CD4-positive, alpha-beta T cell treated with Interleukin-10 for 1 hour (primary cell): ENCODE measurements around the gene ZNF652.
A peak's percentile ranks its signal among the peaks of the same experiment; 100 is the strongest.
"Not testable (repeated sequence)": the region's sequence is repeated elsewhere in the genome, so short reads cannot be mapped to it uniquely, and the experiment has no call there.

ENCODE experiments used
- DNase-seq: peaks from one replicate; pipeline ENCODE4 v3.0.0-alpha.2; 2020

The ZNF652 gene

DNA sequence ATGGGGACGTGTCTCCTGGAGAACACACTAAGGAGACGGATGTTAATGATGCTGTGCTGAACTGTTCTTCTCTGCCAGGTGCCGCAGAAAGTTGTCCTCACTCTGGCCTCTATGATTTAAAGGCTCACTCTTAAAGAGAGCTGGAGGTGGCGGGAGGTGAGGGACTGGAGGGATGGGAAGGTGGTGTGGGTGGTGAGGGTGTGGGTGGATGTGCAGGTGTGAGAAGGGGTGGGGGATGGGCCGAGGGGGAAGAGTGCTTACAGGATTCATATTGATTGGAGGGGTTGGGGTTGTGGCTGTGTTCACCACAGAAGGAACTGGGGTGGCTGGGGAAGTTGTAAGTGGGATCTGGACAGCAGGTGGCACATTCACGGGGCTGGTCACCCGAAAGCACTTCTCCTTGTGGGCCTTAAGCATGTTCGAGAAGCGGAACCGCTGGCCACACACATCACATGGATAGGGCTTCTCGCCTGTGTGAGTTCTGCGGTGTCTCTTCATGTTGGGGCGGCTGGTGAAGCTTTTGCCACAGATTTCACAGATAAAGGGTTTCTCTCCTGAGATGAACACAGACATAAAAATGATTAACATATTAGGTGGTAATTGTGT, 63.6 kb downstream of the ZNF652 start:
- no peak for DNase-seq

DNA sequence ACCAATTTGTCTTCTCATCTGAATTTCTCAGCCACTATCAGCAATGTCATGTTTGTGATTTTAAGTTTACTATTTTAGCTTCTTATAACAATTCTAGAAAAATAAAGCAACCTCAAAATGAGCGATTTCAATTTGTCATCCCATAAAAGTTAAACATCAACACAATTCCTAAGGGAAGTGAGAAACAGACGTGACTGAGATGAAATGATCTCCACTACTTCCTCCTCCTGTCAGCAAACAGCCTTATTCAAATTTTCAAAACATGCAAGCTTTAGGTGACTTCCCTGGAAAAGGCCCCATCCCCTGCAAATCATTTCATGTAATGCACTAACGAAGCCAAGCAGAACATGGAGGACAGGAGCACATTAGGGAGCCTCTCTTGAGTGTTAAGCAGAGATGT, 64.9 kb downstream of the ZNF652 start:
- DNase-seq = no peak

DNA sequence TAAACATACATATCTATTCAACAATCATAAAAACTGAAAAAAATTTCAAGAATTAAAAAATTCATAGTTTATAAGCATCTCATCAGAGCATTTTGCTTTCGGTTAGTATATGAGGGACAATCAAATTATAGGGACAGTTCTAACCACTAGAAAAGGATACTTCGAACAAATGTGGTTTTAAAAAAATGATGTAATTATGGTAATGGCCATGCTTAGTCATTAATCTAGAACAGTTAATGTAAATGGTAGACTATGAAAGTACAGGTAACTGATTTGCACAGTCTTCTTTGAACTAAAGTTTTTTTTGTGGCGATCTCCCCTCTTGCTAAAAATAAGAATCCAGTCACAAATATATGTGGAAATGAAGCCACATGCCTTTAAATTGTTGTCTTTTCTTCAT, 67.9 kb downstream of the ZNF652 start:
- DNase-seq = no peak

DNA sequence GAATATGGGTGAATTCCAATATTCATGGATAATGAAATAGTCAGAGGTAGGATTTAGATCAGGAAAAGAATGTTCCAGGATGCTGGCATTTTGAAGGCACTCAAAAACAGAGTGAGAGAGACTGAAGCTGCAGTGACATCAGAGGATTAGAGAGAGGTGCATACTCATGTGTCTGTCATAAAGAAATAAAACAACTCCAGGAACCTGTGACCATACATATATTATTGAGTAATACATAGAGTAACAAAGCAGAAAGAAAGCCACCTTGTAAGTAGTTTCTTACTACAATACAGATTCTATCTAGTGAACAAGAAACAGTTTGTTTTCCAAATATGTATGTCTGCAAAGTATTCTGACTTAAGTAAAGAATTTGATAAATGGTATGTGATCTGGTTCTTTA, 69.1 kb downstream of the ZNF652 start:
- no peak for DNase-seq

DNA sequence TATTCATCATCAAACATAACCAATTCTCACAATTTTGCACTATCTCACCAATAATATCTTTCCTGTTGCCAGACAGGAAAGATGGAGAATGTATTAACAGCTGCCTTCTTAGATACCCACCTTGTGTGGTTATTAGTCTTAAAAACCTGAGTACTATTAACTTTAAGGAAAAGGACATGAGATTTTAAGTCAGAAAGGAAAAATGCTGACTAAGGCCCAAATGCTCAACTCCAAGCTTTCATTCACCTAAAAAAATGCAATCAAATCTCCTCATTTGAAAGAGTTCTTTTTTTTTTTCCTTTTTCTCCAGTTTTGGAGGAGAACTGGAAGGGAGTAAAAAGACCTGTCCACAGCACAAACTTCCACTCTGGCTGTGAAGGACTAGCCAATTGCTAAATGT, 70.1 kb downstream of the ZNF652 start:
- no peak for DNase-seq

DNA sequence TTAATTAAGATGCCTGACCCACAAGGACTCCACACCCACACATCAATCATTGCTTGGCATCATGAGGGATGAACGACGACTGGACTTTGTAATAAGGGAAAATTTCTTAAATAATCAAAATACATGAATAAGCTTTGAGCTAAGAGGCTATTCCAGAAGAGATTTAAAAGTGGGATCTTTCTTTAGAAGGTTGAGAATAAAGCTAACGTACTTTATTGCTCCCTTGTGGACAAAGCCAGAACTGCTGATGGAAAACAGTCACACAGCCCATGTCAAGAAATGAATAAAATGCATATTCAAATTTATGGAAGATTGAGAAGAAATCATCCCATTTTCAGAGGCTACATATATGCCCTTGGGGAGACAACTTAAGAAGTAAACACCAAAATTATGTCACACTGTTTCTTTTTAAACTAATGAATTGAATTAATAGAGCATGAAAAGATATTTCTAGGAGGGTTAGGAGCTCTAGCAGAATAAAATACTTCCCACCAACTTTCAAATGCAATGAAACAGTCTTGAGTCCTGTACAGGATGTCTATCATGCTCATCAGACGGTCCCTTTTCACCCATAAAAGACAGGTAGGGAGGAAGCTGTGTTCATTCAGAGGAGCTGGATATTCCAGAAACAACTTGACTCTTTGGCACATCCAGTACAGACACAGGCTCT, 71.2 kb downstream of the ZNF652 start:
- DNase-seq = peak; percentile 16

DNA sequence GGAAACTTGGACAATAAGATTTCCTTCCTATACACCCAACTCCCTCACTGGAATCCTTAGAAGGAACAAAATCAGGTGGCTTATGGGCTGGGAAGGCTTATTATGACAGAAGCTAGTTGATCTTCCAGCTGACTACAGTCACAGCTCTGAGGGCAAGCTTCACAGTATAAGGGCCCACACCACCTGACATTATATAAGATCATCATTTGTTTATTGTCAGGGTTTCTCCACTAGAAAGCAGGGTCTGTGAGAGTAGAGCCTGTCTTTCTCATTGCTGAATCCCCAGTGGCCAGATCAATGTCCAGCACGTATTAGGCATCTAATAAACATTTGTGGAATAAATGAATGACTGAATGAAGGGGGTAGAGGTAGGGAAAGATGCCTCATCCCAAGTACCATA, 73.7 kb downstream of the ZNF652 start:
- no peak for DNase-seq

DNA sequence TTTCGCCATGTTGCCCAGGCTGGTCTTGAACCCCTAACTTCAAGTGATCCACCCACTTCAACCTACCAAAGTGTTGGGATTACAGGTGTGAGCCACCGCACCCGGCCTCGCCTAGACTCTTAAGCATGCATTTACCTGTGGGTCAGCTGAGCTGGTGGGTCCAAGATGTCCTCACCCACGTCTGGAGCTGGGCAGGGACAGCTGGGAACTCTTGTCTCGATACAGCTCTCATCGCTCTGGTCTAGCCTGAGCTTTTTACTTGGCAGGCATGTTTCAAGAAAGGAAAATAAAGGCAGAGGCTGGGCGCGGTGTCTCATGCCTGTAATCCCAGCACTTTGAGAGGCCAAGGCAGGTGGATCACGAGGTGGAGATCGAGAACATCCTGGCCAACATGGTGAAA, 74.6 kb downstream of the ZNF652 start:
- DNase-seq = no peak

DNA sequence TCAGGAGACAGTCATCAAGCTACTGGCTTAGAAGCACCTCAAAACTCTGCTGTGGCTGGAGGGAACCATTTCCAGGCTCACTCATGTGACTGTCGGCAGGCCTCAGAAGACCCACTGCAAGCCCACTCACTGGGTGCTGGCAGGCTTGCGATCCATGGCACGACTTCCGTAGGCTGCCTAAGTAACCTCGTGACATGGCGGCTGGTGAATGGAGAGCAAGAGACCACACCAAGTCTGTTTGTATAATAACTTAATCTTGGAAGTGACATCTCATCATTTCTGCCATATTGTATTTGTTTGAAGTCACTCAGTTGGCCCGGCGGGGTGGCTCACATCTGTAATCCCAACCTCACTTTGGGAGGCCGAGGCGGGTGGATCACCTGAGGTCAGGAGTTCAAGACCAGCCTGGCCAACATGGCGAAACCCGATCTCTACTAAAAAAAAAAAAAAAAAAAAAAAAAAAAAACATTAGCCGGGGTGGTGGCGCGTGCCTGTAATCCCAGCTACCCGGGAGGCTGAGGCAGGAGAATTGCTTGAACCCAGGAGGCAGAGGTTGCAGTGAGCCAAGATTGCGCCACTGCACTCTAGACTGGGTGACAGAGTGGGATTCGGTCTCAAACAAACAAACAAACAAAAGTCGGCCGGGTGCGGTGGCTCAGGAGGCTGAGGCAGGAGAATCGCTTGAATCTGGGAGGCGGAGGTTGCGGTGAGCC, 75.6 kb downstream of the ZNF652 start:
- DNase-seq = not testable (repeated sequence)

DNA sequence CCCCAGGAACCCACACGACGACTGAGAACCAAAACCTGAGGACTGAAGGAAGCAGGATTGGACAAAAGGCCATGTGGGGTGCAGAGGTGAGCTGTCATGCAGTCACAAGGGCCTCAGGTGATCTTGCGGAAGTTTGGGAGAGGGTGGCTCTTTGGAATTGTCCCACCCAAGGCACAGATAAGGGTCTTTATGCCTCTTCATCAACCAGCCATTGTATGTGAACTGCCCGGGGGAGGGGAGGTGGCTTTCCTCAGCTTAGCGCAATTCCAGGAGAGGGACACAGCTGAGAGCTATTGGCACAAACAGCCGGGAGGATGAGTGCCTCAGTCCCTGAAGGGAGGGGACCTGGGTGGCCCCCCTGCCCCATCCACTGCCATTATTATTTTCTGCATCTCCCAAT, 76.3 kb downstream of the ZNF652 start:
- DNase-seq = no peak

DNA sequence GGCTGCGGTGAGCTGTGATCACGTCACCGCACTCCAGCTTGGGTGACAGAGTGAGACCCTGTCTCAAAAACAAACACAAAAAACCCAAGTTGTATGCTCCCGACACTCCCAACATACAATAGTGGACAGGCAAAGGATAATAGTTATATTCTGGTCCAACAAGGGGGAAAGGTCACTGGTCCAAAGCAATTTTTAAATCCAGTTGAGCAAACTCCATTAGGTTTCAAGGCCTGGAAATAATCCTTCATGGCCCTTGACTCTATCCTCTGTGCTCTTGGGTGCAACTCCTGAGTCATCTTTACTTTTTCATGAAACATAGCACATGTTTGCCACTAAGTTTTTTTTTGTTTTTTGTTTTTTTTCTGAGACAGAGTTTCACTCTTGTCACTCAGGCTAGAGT, 81.1 kb downstream of the ZNF652 start:
- no peak for DNase-seq

DNA sequence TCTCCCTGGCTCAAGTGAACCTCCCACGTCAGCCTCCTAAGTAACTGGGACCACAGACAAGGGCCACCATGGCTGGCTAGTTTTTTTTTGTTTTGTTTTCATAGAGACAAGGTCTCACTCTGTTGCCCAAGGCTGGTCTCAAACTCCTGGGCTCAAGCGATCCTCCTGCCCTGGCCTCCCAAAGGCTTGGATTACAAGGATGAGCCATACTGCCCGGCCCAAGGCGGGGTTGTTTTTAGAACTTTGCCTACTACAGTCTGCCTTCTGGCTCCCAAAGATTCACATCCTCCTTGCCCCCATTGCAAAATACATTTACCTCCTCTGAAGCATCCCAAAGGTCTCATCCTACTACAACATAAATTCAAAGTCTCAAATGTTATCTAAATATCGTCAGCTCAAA, 82.0 kb downstream of the ZNF652 start:
- no peak for DNase-seq

DNA sequence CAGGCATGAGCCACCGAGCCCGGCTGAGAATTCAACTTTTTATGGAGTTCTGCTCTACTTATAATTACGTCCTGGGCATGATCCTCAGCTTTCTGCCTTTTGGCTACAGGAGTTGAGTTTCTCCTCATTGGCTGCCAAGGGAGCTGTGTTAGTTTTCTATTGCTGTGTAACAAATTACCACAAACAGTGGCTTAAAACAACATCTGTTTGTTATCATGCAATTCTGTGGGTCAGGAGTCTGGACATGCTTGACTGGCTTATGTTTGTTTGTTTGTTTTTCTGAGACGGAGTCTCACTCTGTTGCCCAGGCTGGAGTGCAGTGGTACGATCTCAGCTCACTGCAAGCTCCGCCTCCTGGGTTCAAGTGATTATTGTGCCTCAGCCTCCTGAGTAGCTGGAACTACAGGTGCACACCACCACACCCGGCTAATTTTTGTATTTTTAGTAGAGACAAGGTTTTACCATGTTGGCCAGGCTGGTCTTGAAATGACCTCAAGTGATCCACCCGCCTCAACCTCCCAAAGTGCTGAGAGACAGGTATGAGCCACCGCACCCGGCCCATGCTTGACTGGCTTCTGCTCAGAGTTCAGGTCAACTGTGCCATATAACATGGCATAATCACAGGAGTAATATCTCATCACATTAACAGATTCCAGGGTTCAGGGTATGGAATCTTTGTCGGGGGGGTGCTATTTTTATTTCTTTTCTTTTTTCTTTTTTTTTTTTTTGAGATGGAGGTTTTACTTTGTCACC, 82.6 kb downstream of the ZNF652 start:
- DNase-seq = not testable (repeated sequence)

DNA sequence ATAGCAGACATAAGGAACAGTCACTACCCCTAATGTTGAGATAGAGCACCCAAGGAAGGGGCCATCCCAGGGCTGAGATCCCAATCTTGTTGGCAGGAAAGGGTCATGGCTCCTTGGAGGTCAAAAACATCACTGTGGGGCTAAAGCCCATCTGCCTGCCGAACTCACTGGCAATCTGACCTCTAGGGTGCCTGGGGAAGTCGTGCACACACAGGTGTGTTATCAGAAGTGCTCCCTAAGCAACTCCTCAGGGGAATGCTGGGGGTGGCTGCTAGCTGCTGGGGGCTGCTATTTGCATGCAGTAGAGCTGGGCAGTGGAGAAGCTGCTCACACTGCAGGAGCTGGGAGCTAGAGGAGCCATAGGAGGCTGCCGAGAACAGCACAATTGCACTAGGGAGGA, 84.0 kb downstream of the ZNF652 start:
- DNase-seq = no peak

DNA sequence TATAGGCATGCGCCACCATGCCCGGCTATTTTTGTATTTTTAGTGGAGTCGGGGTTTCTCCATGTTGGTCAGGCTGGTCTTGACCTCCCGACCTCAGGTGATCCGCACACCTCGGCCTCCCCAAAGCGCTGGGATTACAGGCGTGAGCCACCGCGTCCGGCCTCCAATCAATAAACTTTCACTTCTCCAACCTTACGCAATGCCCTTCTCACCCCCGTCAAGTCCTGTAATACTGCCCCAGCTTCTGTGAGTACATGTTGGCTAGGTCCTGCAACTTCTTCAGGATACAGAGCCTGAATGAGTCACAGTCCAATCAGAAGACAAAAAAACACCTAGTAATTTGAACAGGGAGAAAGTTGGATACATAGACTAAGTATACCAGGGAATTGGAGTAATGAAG, 84.4 kb downstream of the ZNF652 start:
- no peak for DNase-seq

DNA sequence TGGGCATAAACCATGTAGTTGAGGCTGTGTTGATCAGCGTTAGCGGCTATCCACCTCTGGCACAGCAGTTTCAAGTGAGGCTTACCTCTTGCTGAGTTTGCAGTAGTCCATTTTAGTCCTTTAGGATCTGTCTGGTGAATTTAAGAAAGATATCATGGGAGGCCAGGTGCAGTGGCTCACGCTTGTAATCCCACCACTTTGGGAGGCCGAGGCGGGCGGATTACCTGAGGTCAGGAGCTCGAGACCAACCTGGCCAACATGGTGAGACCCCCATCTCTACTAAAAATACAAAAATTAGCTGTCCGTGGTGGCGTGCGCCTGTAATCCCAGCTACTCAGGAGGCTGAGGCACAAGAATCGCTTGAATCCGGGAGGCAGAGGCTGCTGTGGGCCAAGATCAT, 86.1 kb downstream of the ZNF652 start:
- not testable (repeated sequence) for DNase-seq

DNA sequence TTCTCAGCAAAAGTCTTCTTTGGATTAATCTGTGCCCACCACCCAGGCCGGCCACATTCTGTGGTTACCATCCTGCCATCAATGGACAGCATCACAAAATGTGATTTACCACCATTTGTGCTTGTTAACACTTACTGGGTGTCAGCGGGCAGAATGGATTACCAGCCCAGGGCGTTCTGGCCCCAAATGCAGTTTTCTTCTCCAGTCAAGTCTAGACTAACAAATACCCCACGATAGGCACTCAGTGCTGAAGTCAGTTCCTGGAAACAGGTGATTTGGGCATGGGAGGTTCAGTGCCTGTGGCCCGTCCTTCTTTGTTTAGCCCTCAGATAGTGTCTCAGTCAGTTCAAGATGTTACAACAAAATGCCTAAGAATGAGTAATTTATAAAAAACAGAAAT, 92.7 kb downstream of the ZNF652 start:
- DNase-seq = no peak

DNA sequence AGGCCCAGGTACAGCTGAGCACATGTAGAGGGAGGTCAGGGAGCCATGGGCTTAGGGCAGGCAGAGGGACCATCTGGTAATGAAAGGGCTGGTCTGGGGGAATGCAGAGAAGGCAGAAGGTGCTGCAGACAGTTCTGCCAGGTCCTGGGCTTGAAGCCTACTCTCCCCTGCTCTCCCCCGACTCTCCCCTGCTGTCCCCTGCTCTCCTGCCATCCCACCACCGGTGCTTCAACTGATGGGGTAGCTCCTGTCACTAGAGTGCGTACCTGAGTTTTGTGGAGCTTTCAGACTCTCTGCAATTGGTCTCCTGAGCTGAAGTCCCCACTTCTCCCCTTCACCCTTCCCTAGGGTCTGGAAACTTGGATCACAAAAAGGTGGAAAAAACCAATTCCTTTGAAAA, 94.1 kb downstream of the ZNF652 start:
- DNase-seq = no peak

DNA sequence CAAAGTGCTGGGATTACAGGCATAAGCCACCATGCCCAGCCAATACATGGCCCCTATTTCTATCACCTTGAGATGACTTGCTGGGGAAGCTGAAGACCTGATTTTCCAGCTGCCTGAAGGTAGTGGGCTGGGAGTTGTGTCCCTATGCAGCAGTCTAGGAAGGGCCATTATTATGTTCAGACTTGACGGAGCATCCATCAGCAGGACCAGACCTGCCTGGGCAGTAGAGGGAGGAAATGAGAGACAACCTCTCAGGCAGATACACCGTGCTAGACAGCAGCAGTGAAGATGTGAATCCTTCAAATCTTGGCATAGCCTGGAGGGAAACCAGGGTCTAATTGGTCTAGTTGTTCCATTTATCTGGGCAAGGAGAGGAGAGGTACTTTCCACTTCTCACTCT, 95.8 kb downstream of the ZNF652 start:
- no peak for DNase-seq

DNA sequence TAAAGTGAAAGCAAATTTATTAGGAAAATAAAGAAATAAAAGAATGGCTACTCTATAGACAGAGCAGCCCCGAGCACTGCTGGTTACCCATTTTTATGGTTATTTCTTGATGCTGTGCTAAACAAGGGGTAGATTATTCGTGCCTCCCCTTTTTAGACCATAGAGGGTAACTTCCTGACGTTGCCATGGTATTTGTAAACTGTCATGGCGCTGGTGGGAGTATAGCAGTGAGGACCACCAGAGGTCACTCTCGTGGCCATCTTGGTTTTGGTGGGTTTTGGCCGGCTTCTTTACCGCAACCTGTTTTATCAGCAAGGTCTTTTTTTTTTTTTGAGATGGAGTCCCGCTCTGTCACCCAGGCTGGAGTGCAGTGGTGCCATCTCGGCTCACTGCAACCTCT, 100.5 kb downstream of the ZNF652 start:
- not testable (repeated sequence) for DNase-seq

DNA sequence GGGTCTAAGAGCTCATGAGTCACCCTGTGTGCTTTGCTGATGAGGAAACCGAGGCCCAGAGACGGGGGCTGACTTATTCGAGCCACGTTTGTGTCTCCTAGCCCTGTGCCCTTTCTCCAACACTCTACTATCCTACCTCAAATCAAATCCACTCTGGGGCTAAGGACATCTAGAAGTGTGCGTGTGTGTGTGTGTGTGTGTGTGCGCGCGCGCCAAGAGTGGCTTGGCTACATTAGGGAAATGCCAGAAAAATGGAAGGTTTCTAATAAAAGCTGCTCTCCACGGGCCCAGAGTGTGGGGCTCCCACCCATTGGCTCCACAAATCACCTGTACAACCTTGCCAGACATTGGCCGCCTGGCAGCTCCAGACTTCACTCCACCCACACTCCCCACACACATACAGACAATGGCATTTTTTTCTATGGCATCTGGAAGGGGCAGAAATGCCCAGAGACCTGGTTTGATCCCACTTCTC, 101.2 kb downstream of the ZNF652 start:
- DNase-seq = no peak

DNA sequence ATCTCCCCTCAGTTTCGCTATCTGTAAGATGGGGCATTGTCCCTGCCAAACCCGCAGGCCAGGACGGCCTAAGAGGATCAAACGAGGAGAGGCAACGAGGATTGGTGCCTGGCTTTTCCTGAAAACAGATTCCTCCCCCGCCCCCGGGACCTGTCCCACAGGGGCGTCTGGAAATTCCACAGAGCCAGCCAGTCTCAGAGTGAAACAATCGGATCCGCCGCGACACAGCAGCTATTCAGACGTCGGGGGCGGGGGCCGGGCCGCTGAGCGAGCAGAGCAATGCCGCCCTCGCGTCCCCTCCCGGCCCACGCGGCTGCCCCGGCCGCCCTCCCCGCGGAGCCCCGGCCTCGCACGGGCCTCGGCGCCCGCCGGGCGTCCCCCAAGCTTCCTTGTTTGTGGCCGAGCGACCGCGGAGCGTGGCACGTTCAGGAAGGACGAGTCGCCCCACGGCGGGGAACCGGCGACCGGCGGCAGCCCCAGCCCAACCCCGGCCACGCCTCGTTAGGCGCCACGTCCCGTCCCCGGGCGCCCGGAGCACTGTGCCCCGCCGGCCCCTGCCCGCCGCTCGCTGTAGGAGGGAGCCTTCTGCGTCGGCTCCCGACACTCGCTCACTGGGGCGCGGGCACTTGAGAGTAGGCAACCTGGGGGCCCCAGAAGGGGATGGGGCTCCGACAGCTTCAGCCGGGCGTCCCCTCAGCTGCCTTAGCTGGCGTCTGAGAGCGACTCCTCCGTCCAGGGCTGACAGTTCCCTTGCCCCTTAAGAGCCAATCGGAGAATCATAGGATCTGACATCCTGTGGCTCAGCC, 101.8 kb downstream of the ZNF652 start:
- peak; percentile 39 for DNase-seq

DNA sequence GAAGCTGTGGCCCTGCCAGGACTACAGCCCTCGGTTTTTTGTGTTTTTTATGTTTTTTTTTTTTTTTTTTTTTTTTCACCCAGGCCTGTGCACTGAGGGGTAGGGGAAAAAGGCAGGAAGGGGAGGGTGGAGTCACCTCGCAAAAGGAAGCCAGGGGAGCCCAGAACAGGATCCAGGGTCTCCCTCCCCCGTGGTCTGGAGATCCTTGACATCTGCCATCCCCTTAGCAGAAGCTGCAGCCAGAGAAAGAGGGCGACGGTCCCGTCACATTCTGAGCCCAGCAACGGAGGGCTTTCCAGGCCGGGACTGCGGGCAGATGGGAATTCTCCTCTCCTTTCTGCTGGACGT, 102.4 kb downstream of the ZNF652 start:
- no peak for DNase-seq
